DMS 273 treated with DMSO at 0.1 percent for 48 hours (cell line): Measurements from ENCODE around the gene NR2E3.
A peak's percentile ranks its signal among the peaks of the same experiment; 100 is the strongest.

Experiments used
- DNase-seq: peaks from one replicate; lab custom pipeline; 2025; lab: John Stamatoyannopoulos, UW

NR2E3 gene

DNA sequence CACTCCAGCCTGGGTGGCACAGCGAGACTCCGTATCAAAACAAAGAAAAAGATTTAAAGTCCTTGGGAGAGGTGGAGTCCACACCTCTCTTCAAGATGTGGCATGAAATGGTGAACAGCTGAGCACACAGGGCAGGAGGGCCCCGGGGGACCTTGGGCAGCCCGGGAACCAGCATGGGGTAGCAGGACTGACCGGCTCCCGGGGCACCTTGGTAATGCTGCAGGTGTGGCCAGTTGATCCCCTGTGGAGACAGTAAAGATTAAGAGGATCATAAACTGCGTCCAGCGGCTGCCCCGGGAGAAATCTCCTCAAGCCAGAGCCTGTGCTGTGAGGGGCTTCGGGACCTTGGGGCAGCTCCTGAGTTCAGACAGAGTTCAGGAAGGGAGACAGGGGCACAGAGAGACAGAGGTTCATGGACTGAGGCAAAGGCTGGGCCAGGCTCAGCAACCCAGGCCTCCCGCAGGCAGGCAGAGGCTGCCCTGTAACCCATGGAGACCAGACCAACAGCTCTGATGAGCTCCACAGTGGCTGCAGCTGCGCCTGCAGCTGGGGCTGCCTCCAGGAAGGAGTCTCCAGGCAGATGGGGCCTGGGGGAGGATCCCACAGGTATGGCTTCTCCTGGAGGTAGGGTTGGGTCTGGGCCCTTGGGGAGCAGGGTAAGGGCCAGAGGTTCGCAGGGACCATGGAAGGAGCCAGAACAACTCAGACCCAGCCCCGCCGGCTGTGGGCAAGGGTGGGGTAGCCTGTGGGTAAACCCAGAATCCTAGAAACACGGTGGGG, at the start of gene NR2E3:
Gene NR2E3, plus strand, starts transcription at position 299 of the 780 bp plus-strand sequence. Its CDS starts 190 bp downstream, at position 489.
- no peak for DNase-seq

DNA sequence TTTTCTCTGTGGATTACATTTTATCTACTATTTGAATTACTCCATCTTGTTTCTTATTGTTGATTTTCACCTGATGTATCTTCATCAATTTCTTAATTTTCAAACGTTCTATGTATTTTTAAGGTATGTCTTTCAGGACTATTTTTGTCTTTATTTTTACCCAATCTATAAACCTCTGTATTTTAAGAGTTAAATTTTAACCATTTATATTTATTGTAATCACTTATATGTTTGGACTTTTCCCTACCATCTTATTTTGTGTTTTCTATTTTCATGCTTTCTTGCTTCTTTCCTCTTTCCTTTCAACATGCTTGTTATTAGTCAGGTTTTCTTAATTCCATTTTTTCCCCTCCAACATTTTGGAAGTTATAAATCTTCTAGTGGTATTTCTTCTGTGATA, 49.5 kb upstream of the NR2E3 start:
- no peak for DNase-seq

DNA sequence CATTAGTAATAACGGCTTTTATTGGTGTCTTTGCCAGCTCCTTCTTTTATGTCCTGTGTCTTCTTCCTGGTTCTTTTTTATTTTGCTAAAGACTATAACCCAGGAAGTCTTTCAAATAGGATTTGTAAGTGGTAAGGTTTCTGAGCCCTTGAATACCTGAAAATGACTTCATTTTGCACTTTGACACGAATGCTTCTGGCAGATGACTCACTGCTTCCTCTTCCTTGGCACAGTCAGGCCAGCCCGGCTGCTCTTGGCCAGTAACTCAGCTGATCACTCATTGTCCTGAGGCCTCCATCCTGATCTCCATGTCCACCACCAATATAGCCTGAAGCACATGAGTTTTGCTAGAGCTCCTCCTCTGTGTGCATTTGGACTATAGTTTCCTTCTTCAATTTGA, 48.7 kb upstream of the NR2E3 start:
- no peak for DNase-seq

DNA sequence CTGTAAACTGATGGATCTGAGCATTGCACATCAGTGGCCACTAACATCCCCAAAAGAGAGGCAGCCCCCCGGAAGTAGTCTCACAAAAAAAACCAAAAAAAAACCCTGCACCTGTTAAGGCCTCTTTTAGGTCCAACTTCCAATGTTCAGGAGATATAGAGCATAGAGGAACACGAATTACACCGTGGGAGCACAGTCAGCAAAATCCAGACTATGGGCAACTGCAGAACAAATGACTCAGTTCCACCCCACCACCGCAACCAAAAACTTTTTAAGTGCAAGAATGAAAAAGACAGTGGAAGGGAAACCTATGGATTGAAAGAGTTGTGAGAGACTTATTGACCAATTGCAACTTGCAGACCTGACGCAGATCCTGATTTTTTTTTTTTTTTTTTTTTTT, 42.2 kb upstream of the NR2E3 start:
- DNase-seq, result no peak

DNA sequence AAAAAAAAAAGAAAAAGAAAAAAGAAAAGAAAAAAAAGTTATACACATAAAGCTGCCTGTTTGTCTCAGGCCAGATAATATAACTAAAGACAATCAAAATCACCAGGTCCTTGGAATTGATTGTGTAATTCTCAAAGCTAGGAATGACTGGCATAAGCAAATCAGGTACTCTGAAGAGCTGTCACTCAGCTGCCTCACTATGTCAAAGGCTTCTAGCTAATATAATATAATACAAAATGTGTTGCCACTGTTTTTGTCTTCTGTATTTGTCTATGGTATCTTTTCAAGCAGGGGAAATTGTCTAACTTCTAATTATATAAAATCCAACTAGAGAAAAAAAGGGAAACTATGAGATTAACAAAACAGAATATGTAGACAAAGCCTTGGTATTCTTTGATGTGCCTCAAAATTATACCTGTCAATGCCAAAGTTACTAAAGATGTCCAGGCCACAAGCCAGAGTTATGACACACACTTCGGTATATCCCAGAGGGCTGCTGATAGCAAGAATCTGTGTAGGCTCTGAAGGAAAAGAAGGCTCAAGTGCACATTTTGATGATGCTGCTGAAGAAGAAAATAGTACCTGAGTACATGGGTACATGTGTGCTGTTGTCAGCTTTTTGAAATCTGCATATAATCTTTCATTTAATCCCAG, 37.0 kb upstream of the NR2E3 start:
- DNase-seq, result no peak

DNA sequence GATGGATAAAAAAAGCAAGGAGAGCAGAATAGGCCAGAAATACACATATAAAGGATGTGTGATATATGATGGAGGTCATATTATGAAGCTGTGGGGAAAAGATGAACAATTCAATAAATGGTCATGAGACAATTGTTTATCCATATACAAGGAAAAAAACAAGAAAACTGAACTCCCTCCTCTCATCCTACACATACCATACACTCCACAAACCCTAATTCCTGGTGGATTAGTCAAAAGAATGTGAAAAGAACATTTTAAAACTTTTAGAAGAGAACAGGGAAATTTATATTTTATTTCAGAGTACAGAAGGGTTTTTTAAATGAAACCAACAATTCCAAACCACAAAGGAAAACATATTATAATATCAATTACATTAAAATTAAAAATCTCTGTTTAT, 34.5 kb upstream of the NR2E3 start:
- DNase-seq, result no peak

DNA sequence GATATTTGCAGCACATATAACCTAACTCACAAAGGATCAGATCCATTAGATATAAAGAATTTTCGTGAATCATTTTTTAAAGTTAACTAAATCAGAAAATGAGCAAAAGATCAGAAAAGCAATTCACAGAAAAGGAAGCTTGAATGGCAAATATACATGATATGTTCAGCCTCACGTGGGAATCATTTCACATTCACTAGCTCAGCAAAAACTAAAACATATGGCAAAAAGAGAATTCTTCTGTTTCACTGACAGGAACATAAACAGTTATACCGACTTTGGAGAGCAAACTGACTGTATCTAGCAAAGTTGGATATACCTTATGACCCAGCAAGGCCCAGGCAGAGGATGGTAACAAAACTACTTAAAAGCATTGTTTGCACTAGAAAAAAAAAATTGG, 34.0 kb upstream of the NR2E3 start:
- no peak for DNase-seq

DNA sequence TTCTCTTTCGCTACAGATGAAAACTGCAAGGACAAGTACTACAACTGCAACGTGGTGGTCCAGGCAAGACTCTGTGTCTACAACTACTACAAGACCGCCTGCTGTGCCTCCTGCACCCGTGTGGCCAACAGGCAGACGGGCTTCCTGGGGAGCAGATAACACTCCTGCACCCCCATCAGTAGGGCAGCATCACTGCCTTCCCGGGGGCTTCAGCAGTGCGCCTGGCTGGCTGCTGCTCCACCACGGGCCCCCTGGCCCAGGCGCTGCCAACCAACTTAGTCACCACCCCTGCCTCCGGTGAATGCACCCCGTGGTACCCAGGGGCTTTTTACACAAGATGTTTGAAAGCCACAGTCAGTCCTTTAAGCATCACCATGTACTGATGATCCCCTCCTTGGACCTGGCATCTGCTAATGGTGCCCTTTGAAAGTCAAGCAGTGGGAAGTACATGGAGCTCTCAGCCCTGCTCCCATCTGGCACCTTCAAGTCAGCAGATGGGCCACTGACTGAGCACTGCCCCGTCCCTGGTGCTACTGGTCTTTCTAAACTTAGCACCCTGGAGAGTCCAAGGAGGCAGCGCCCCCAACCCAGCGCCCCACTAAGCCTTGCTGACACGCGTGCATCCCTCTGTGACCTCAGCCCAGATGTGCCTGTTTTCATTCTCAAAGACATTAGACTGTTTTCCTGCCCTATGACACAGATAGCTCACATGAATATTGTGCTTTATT, 33.0 kb upstream of the NR2E3 start:
- DNase-seq, result peak; percentile 49

DNA sequence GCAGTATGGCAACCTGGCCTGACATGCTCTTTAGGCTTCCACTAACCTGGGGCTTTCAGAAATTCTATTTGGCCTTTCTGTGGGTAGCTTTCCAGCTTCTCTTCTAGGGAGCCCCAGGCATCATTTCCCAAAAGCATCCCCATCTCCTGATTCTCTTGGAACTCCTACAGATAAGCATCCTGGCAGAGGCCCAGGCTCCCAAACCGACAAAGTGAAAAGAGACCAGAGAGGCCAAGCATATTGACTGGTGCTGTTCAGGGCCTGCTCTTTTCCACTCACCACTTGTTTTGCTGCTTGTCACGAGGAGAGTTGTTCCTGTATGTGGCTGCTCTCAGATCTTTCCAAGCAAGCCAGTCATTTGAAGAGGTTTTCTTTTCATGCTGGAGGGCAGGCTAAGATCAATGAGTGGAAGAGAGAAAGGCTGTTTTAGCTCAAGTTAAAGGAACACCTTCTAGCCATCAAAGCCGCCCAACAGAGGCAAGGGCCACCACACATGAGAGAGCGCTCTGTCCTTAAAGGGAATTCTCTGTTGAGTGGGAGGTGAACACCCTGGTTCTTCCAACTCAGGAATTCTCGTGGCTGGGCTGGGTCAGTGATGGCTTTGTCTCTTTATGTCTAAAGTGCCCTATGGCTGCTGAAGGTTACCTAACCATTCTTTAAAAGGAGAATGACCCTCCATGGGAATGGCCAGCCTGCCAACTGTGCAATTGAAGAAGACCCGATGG, 31.1 kb upstream of the NR2E3 start:
- no peak for DNase-seq

DNA sequence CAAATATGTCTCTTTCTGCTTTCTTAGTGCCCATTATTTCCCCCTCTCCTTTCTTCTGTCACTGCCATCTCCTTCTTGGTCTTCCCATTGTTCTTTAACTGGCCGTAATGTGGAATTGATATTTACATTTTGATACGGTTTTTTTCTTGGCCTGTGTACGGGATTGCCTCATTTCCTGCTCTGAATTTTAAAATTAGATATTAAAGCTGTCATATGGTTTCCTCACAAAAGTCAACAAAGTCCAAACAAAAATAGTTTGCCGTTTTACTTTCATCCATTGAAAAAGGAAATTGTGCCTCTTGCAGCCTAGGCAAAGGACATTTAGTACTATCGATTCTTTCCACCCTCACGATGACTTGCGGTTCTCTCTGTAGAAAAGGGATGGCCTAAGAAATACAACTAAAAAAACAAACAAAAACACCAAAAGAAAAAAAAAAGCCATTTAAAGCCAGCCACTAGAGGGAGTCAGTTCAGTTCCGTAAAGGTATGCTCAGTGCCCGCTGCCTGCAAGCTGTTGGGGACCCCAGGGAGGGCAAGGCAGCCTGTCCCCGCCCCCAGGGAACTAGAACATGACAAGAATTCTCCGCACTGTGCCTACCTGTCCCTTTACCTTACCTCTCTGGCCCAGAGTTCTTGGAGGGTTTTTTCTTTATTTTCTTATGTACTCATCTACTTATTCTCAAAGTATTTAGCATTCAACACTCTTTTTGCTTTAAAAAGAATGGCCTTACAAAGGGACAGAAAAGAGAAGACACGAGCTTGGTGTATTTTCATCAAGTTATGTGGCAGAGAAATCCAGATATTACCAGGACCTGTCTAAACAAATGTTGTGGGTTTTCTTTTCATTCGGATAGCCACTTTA, 30.0 kb upstream of the NR2E3 start:
- no peak for DNase-seq

DNA sequence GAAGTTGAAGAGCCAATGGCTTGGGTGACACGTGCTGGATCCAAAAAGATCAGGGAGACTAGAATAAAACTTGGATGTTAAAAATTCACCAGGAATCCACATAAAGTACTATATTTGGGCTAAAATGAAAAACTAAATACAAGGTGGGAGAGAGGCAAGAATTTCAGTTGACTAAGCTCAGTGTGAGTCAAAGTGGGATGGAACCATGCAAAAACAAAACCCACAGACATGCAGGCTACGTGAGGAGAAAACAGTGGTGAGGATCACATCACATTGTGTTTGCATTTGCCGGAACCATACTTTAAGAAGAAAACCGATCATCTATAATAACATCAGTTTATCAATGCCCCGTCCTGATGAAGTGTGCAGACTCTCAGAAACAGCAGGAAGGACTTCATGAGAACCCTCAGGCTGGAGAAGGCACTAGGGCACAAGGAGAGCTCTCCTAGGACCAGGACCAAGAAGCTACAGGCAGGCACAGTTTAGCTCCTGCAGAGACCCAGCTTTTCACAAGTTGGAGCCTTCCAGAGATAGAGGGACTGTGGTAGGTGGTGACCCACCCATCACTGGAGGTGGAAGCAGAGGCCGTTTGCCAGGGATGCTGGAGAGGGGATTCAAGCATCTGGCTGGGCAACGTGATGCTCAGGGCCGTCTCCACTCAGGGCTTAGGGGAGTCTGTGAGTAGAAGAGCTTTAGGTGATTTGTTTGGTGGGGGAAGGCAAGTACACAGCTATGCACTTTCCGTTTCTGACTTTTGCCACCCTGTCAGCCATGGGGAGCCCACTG, 29.0 kb upstream of the NR2E3 start:
- no peak for DNase-seq

DNA sequence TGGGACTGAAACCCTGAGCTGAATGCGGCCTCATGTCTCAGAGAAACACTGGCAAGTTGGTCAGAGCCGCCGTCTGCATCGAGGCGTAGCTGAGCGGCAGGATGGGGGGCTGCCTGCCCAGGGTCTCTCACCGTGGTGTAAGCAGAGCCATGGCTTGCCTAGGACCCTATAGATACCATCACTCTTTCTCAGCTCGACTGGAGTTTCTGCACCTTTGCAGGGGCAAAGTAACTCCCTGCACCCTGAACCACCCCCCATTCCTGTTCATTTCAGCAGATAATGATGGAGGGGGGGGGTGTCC, 28.4 kb upstream of the NR2E3 start:
- DNase-seq, result no peak

DNA sequence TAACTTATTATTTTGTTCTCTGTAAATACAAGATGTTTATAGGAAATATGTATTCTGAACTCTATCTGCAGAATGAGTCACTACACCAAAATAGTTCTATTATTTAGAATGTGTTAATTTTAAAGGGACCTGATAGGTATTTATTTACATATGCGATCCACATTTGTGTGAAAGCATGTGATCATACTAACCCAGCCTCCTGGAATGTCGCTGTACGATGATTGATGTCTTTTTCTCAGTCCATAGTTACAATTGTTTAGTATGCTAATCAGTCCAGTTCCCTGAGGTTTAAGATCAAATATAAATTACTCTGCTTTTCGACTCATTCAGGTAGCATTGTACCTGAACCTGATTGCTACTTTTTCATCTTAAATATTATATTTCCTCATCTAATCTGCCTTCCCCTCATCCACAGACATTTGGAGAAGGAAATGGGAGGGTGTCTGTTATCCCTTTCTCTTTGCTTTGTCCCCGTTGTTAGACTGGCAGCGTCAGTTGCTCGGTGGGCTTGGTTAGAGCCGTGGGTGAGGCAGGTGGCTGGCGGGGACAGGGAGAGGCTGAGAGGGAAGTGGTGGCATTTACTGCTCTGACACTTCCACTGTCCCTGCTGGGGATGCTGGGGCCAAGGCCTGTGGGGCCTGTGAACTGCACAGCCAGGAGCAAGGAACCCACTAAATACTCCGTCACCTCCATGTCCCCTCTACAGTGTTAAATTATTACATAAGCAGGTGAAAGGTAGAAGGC, 27.8 kb upstream of the NR2E3 start:
- DNase-seq, result no peak

DNA sequence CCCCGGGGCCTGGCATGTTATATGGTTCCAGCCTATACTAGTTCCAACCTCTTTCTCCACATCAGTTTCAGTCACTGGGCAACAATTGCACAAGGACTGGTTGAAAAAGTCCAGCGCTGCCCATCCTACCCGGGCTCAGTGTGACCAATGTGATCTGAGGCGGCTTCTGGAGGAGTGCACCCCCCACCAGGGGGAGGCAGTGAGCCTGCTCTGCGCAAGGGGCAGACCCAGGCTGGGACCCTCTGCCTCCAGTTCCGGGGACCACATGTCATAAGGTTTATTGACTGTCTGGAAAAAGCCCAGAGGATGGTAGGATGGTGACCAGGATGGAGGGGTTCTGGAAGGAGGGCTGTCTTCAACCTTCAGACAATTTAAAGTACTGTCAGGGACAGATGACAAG, 25.6 kb upstream of the NR2E3 start:
- no peak for DNase-seq

DNA sequence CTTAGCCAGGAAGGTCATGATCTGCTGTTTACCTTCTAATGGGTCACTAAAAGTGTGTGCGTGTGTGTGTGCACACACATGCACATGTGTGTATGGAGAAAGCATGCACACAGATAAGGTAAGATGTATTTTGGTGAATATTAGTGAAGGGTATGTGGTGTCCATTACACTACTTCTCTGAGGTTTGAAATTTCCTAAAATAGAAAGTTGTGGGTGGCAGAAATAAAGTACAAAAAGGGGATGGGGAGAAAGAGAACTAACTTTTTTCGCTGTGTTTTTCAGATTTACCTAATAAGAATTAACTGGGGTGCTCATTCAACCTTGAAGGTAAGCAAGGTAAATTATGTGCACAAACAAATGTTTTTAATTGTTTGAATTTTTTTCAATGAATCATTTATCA, 24.4 kb upstream of the NR2E3 start:
- no peak for DNase-seq

DNA sequence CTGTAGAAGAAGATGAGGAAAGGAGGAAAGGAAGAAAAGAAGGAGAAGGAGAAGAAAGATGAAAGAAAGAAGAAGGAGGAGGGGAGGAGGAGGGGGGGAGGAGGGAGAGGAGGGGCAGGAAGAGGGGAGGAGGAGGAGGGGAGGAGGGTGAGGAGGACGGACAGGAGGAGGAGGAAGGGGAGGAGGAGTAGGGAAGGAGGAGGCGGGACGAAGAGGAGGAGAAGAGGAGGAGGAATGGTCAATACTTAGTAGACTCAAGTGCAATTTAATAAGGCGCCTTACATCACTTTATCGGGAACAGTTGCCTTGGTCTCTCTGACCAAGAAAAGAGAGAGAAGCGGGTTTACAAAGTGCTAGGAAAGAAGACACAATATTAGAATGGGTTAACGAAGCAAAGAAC, 23.7 kb upstream of the NR2E3 start:
- no peak for DNase-seq

DNA sequence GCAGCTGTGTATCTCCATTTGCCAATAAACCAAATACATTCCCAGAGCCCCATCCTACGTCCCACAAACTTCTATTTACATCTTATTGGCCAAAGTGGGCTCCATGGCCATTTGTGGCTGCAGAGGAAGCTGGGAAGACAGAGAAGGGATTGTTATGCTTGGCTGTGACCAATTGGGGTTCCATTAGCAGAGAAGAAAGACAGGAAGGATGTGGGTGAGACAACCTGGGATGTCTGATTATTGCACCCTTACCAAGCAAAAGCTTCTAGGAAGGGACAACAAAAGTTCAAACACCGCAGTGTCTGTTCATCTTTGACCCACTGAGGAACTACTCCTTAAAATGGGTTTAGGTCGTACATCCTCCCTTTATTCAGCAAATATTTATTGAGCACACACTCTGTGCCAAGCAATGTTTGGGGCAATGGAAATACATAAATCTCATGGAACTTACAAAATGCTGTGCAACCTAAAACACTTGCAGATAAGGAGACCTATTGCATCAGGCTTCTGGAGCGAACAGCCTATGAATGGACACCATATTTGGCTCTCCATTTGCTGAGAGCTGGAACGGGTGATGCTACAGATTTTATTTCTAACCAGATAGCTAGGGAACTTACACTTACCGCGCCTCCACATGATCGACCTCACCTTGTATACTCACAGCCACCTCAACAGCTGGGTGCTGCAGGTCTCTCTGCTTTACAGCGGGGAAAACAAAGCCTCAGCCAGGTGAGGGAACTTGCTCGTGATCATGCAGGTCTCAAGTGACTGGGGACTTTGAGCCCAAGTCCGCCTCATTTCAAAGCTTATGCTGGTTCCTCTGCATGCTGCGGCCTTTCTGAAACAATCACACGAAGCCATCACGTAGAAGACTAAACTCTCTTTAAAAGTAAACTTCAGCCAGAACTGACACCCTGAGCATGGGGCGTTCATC, 21.4 kb upstream of the NR2E3 start:
- no peak for DNase-seq

DNA sequence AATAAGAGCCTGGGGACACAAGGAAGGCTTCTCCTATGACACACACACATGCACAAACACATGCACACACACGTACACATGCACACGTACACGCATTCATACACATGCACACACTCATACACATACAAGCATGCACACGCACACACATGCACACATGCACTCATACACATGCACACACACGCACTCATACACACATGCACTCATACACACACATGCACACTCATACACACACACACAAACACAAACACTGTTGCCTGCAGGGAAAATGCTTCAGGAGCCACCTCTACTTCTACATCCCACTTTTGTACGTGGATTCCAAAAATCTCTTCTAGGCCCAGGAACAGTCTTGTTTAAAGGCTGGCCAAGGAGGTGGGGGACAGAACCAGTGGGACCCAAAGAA, 20.7 kb upstream of the NR2E3 start:
- DNase-seq, result no peak

DNA sequence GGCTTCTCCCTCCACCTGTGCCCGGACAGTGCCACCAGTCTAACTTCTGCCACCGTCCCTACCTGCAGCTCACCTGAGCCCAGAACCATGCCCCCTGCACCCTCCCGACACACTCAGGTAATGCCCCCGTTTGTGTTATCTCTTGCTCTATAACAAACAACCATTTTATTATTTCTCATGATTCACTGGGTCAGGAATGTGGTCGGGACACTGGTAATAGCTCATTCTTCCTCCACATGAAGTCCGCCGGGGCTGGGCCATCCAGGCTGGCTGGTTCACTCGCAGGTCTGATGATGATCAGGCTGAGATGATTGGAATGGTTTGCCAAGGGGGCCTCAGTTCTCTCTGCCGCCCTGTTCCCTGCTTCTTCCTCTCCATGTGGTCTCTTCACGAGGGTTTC, 20.3 kb upstream of the NR2E3 start:
- no peak for DNase-seq
